ENCODE results near the gene ATP2B2. TPM values are rescaled to one million over a fixed set of nuclear protein-coding genes. Genes with fewer than 3 reads are reported as not detected.

Gene ATP2B2
- total and polyA plus RNA-seq, 2 donors (not counting 1 experiment from before 2014, with no cell fraction given), result not detected

DNA sequence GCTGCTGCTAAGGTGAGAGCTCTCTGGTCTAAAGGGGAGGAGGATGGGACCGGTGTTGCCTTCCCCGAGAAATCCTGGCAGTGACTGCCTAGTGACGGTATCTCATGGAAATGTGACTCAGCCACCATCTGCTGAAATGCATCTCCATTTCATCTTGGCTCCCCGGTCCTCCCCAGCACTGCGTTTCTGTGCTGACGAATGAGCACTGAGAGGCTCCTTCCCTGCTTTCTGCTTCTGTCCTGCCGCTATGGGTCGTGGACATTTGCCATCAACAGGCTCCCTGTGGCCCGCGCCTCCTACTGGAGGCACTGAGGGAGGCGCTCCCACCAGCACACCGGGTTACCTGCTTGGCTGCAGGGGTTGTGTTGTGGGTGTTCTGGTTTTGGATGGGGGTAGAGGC is 170.9 kb downstream of the ATP2B2 start:
- peaks cover 4% of the 10 kb centered on the region for H3K27me3 Mint-ChIP-seq
- Histone ChIP-seq H2AFZ (ENCODE audit: insufficient read depth, low read depth, low read length, poor library complexity, severe bottlenecking) (no peak overlapping the region), H4K20me1 (ENCODE audit: control insufficient read depth, insufficient read depth, low read length, poor library complexity, severe bottlenecking) (no peaks in the 10 kb centered on the region), H3K27ac (ENCODE audit: low read length in 2 of 2) (no peak overlapping the region), H3K36me3 (replicated peaks in 1 of 2; ENCODE audit: control extremely low read depth in 1 of 2, control insufficient read depth in 1 of 2, extremely low read depth in 1 of 2, insufficient read depth in 2 of 2, low read length in 1 of 2) (no peaks in the 10 kb centered on the region), H3K79me2 (ENCODE audit: control insufficient read depth, insufficient read depth, low read length) (no peaks in the 10 kb centered on the region), H3K27me3 (replicated peaks in 1 of 4; ENCODE audit: control extremely low read depth in 1 of 4, control insufficient read depth in 3 of 4, insufficient read depth in 4 of 4, low read length in 3 of 4) (no peaks in the 10 kb centered on the region), H3K9ac (ENCODE audit: low read length) (no peak overlapping the region), H3K4me2 (replicated peaks; ENCODE audit: low read depth, low read length, poor library complexity, severe bottlenecking) (no peak overlapping the region), H3K9me3 (ENCODE audit: control extremely low read depth in 1 of 3, control insufficient read depth in 2 of 3, insufficient read depth in 1 of 3, low read length in 2 of 3) (no peaks in the 10 kb centered on the region), H3K4me1 (ENCODE audit: control insufficient read depth in 2 of 2, insufficient read depth in 2 of 2, low read length in 2 of 2) (peaks cover 13 to 14% of the 10 kb centered on the region in 2 donors), H3K4me3 (ENCODE audit: control extremely low read depth in 1 of 5, extremely low read depth in 1 of 5, insufficient read depth in 1 of 5, low read depth in 2 of 5, low read length in 4 of 5) (no peak overlapping the region)
- H3K4me3 Mint-ChIP-seq, result no peak overlapping the region
- WGBS (ENCODE audit: insufficient coverage), result 94% methylated on average over 12 of the region's 12 CpGs
- TF ChIP-seq EZH2 (IDR thresholded peaks at IDR 0.05; ENCODE audit: borderline replicate concordance, insufficient read depth, low read depth, low read length, poor library complexity, severe bottlenecking) (no peak), CTCF (IDR thresholded peaks at IDR 0.05) (no peak)
- no peak overlapping the region for H3K27ac Mint-ChIP-seq
- intact Hi-C loops (cut with micrococcal nuclease), result no loop called here
- H3K4me1 Mint-ChIP-seq, result peaks cover 38% of the 10 kb centered on the region
- ChIA-PET POLR2A (no interaction called here), CTCF (interaction anchor here (1.0 to 2.0 kb wide), 2 partner anchors 10 to 404 kb away, joined by 3 to 12 read pairs; no protein-coding TSS in a partner anchor)
- no peaks in the 10 kb centered on the region for H3K9me3 Mint-ChIP-seq (ENCODE audit: insufficient read depth)
- DNase-seq (no peak), ATAC-seq (ENCODE audit: low read depth) (no peak)

DNA sequence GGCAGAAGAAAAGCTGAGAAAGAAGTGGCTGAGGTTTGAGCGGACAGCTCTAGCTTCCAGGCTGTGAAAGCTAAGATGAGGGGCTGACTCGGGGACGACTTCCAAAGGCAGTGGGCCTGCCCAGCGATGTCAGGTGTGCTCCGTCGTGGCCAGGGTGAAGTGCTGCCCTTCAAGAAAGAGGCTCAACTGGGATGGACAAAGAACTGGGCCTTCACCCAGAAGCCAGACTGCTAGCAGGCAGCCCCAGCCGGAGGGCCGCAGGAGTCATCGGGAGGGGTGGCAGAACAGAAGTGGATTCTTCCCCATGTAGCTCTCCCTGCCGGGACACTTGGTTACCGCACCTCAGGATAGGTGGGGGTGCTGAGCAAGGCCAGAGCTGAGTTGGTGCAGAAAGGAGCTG is 171.3 kb downstream of the ATP2B2 start:
- CTCF ChIA-PET, result interaction anchor here (1.0 to 2.0 kb wide), 2 partner anchors 10 to 404 kb away, joined by 3 to 12 read pairs; no protein-coding TSS in a partner anchor
- H3K79me2 ChIP-seq (ENCODE audit: control insufficient read depth, insufficient read depth, low read length), result no peaks in the 10 kb centered on the region
- Mint-ChIP-seq H3K27ac (peak overlapping the region; percentile 20), H3K4me3 (no peak overlapping the region), H3K4me1 (peaks cover 38% of the 10 kb centered on the region), H3K27me3 (peaks cover 8% of the 10 kb centered on the region), H3K9me3 (ENCODE audit: insufficient read depth) (no peaks in the 10 kb centered on the region)
- no peak overlapping the region for H3K27ac ChIP-seq (ENCODE audit: low read length in 2 of 2)
- 96% methylated on average over 11 of the region's 11 CpGs for WGBS (ENCODE audit: insufficient coverage)
- POLR2A ChIA-PET, result no interaction called here
- no peak overlapping the region for H3K4me3 ChIP-seq (ENCODE audit: control extremely low read depth in 1 of 5, extremely low read depth in 1 of 5, insufficient read depth in 1 of 5, low read depth in 2 of 5, low read length in 4 of 5)
- H4K20me1 ChIP-seq (ENCODE audit: control insufficient read depth, insufficient read depth, low read length, poor library complexity, severe bottlenecking), result no peaks in the 10 kb centered on the region
- no peak for DNase-seq
- intact Hi-C loops (cut with micrococcal nuclease), result no loop called here
- no peaks in the 10 kb centered on the region for H3K36me3 ChIP-seq (replicated peaks in 1 of 2; ENCODE audit: control extremely low read depth in 1 of 2, control insufficient read depth in 1 of 2, extremely low read depth in 1 of 2, insufficient read depth in 2 of 2, low read length in 1 of 2)
- no peak overlapping the region for H2AFZ ChIP-seq (ENCODE audit: insufficient read depth, low read depth, low read length, poor library complexity, severe bottlenecking)
- no peaks in the 10 kb centered on the region for H3K27me3 ChIP-seq (replicated peaks in 1 of 4; ENCODE audit: control extremely low read depth in 1 of 4, control insufficient read depth in 3 of 4, insufficient read depth in 4 of 4, low read length in 3 of 4)
- H3K4me1 ChIP-seq (ENCODE audit: control insufficient read depth in 2 of 2, insufficient read depth in 2 of 2, low read length in 2 of 2), result peaks cover 13 to 14% of the 10 kb centered on the region in 2 donors
- no peak for TF ChIP-seq EZH2 (IDR thresholded peaks at IDR 0.05; ENCODE audit: borderline replicate concordance, insufficient read depth, low read depth, low read length, poor library complexity, severe bottlenecking)
- TF ChIP-seq CTCF (IDR thresholded peaks at IDR 0.05), result no peak
- H3K4me2 ChIP-seq (replicated peaks; ENCODE audit: low read depth, low read length, poor library complexity, severe bottlenecking), result no peak overlapping the region
- H3K9me3 ChIP-seq (ENCODE audit: control extremely low read depth in 1 of 3, control insufficient read depth in 2 of 3, insufficient read depth in 1 of 3, low read length in 2 of 3), result no peaks in the 10 kb centered on the region
- ATAC-seq (ENCODE audit: low read depth), result no peak
- no peak overlapping the region for H3K9ac ChIP-seq (ENCODE audit: low read length)

Measured in B cell (primary cell).